ENCODE data around the gene OR1Q1. TPM values are rescaled to one million over a fixed set of nuclear protein-coding genes. Genes with fewer than 3 reads are reported as not detected.

OR1Q1 gene
- not detected in 2 replicates for total RNA-seq
- polyA plus RNA-seq, result not detected in 2 replicates

- WGBS (ENCODE audit: low lambda C conversion rate, missing lambda C conversion rate), result 72% methylated on average over 1 of the region's 1 CpG
- Histone ChIP-seq H3K4me3 (no peak within 1 kb of the TSS), H3K36me3 (replicated peaks; ENCODE audit: insufficient read depth, low read depth) (no peaks in the 10 kb centered on the region)
Observed at GRCh38 chr9:122614362-122614761, at the start of gene OR1Q1. OR1Q1 (plus strand) TSS chr9:122614738; CDS start chr9:122614738, 0 bp downstream.

GRCh38 chr9:122567901-122568300 is 46.6 kb upstream of the OR1Q1 start:
- Histone ChIP-seq H3K4me2 (no peak overlapping the region), H3K27ac (no peak overlapping the region), H3K4me1 (ENCODE audit: insufficient read depth) (no peaks in the 10 kb centered on the region), H3K4me3 (no peak overlapping the region), H4K20me1 (ENCODE audit: insufficient read depth, poor library complexity, severe bottlenecking) (no peaks in the 10 kb centered on the region), H3K36me3 (replicated peaks; ENCODE audit: insufficient read depth, low read depth) (no peaks in the 10 kb centered on the region), H3K79me2 (no peaks in the 10 kb centered on the region), H3K9me2 (replicated peaks; ENCODE audit: insufficient read depth) (no peaks in the 10 kb centered on the region), H3K27me3 (no peaks in the 10 kb centered on the region), H3K9me3 (ENCODE audit: low read depth) (no peaks in the 10 kb centered on the region), H2AFZ (no peak overlapping the region)
- DNase-seq (ENCODE audit: low spot score), result no peak
- no peak for TF ChIP-seq EZH2 (IDR thresholded peaks at IDR 0.05; ENCODE audit: borderline replicate concordance)
- no peak for TF ChIP-seq CTCF (IDR thresholded peaks at IDR 0.05; ENCODE audit: poor library complexity)
- no peak for TF ChIP-seq EZH2phosphoT487 (IDR thresholded peaks at IDR 0.05; ENCODE audit: low read depth, severe bottlenecking, unreplicated experiment)
- WGBS (ENCODE audit: low lambda C conversion rate, missing lambda C conversion rate), result 84% methylated on average over 4 of the region's 4 CpGs

More at GRCh38 chr9:122614362-122614761, at the start of gene OR1Q1:
- Histone ChIP-seq H3K27ac (no peak within 1 kb of the TSS), H3K79me2 (no peaks in the 10 kb centered on the region), H4K20me1 (ENCODE audit: insufficient read depth, poor library complexity, severe bottlenecking) (no peaks in the 10 kb centered on the region), H2AFZ (no peak within 1 kb of the TSS), H3K9me2 (replicated peaks; ENCODE audit: insufficient read depth) (no peaks in the 10 kb centered on the region), H3K4me1 (ENCODE audit: insufficient read depth) (no peaks in the 10 kb centered on the region), H3K4me2 (no peak within 1 kb of the TSS), H3K27me3 (no peaks in the 10 kb centered on the region), H3K9me3 (ENCODE audit: low read depth) (peaks cover 6% of the 10 kb centered on the region)
- no peak for DNase-seq (ENCODE audit: low spot score)
- TF ChIP-seq CTCF (IDR thresholded peaks at IDR 0.05; ENCODE audit: poor library complexity) (no peak), EZH2 (IDR thresholded peaks at IDR 0.05; ENCODE audit: borderline replicate concordance) (no peak), EZH2phosphoT487 (IDR thresholded peaks at IDR 0.05; ENCODE audit: low read depth, severe bottlenecking, unreplicated experiment) (no peak)

- no peaks in the 10 kb centered on the region for H3K9me2 ChIP-seq (replicated peaks; ENCODE audit: insufficient read depth)
- no peaks in the 10 kb centered on the region for H3K79me2 ChIP-seq
- no peaks in the 10 kb centered on the region for H3K4me1 ChIP-seq (ENCODE audit: insufficient read depth)
- 58% methylated on average over 2 of the region's 2 CpGs for WGBS (ENCODE audit: low lambda C conversion rate, missing lambda C conversion rate)
- DNase-seq (ENCODE audit: low spot score), result no peak
- TF ChIP-seq EZH2phosphoT487 (IDR thresholded peaks at IDR 0.05; ENCODE audit: low read depth, severe bottlenecking, unreplicated experiment), result no peak
- no peak for TF ChIP-seq CTCF (IDR thresholded peaks at IDR 0.05; ENCODE audit: poor library complexity)
- TF ChIP-seq EZH2 (IDR thresholded peaks at IDR 0.05; ENCODE audit: borderline replicate concordance), result no peak
- no peak overlapping the region for H3K4me3 ChIP-seq
- no peaks in the 10 kb centered on the region for H3K27me3 ChIP-seq
- H3K9me3 ChIP-seq (ENCODE audit: low read depth), result no peaks in the 10 kb centered on the region
- H2AFZ ChIP-seq, result no peak overlapping the region
- H4K20me1 ChIP-seq (ENCODE audit: insufficient read depth, poor library complexity, severe bottlenecking), result no peaks in the 10 kb centered on the region
- no peak overlapping the region for H3K27ac ChIP-seq
- no peaks in the 10 kb centered on the region for H3K36me3 ChIP-seq (replicated peaks; ENCODE audit: insufficient read depth, low read depth)
- H3K4me2 ChIP-seq, result no peak overlapping the region
Observed at GRCh38 chr9:122572456-122572855, 42.1 kb upstream of the OR1Q1 start.

GRCh38 chr9:122579874-122580273 is 34.7 kb upstream of the OR1Q1 start:
- no peaks in the 10 kb centered on the region for H3K9me2 ChIP-seq (replicated peaks; ENCODE audit: insufficient read depth)
- H3K36me3 ChIP-seq (replicated peaks; ENCODE audit: insufficient read depth, low read depth), result no peaks in the 10 kb centered on the region
- no peaks in the 10 kb centered on the region for H4K20me1 ChIP-seq (ENCODE audit: insufficient read depth, poor library complexity, severe bottlenecking)
- WGBS (ENCODE audit: low lambda C conversion rate, missing lambda C conversion rate), result 53% methylated on average over 5 of the region's 5 CpGs
- TF ChIP-seq CTCF (IDR thresholded peaks at IDR 0.05; ENCODE audit: poor library complexity), result no peak
- TF ChIP-seq EZH2 (IDR thresholded peaks at IDR 0.05; ENCODE audit: borderline replicate concordance), result no peak
- no peak for TF ChIP-seq EZH2phosphoT487 (IDR thresholded peaks at IDR 0.05; ENCODE audit: low read depth, severe bottlenecking, unreplicated experiment)
- H3K79me2 ChIP-seq, result no peaks in the 10 kb centered on the region
- DNase-seq (ENCODE audit: low spot score), result no peak
- no peaks in the 10 kb centered on the region for H3K4me1 ChIP-seq (ENCODE audit: insufficient read depth)
- no peaks in the 10 kb centered on the region for H3K27me3 ChIP-seq
- no peak overlapping the region for H3K4me3 ChIP-seq
- no peaks in the 10 kb centered on the region for H3K9me3 ChIP-seq (ENCODE audit: low read depth)
- no peak overlapping the region for H2AFZ ChIP-seq
- no peak overlapping the region for H3K4me2 ChIP-seq
- no peak overlapping the region for H3K27ac ChIP-seq
